Measurements from ENCODE around the gene MARK2. TPM values are rescaled to one million over a fixed set of nuclear protein-coding genes. Genes with fewer than 3 reads are reported as not detected.

MARK2 gene
- total and polyA plus RNA-seq, 8 donors: 8.8 to 128 (median 19.3) TPM

DNA sequence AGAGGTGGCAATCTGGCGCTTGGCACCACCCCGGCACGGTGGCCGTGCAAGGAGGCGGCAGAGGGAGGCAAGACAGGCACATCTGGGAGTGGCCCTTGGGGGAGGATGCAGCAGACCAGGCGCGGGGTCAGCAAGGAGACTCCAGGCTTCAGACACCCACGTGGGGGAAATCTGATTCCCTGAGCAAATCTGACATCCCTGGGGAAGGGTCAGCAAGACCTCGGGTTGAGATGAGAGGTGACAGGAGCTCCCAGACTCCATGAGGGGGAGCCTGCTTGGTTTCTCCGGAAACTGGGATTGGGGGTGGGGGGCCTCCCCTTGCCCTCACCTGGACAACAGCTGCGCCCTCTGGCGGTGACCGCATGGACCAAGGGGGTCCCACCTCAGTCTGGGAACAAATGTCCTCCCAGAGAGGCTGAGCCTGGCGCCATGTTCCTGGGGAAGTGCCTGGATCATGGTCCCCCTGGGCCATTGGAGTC is 82.1 kb downstream of the MARK2 start:
- H3K36me3 ChIP-seq: no peaks in the 10 kb centered on the region
- peaks cover 47 to 49% (median 48%) of the 10 kb centered on the region in 4 donors for H3K4me1 ChIP-seq
- TF ChIP-seq POLR2AphosphoS5 (IDR thresholded peaks at IDR 0.05): no peak
- TF ChIP-seq, protein P1, sequence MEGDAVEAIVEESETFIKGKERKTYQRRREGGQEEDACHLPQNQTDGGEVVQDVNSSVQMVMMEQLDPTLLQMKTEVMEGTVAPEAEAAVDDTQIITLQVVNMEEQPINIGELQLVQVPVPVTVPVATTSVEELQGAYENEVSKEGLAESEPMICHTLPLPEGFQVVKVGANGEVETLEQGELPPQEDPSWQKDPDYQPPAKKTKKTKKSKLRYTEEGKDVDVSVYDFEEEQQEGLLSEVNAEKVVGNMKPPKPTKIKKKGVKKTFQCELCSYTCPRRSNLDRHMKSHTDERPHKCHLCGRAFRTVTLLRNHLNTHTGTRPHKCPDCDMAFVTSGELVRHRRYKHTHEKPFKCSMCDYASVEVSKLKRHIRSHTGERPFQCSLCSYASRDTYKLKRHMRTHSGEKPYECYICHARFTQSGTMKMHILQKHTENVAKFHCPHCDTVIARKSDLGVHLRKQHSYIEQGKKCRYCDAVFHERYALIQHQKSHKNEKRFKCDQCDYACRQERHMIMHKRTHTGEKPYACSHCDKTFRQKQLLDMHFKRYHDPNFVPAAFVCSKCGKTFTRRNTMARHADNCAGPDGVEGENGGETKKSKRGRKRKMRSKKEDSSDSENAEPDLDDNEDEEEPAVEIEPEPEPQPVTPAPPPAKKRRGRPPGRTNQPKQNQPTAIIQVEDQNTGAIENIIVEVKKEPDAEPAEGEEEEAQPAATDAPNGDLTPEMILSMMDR (IDR thresholded peaks at IDR 0.05): peak in 3 of 7 experiments; percentile 10 to 32 (median 15)
- no peak for TF ChIP-seq EP300 (IDR thresholded peaks at IDR 0.05)
- no peak for TF ChIP-seq POLR2A (IDR thresholded peaks at IDR 0.05)
- WGBS, 5 donors: 29 to 66% (median 50%) methylated on average over 4 to 14 of the region's 14 CpGs
- intact Hi-C loops (cut with DNase I; ENCODE audit: low total_unique reads): no loop called here
- no peak overlapping the region for H3K4me3 ChIP-seq
- DNase-seq: peak in 1 of 2 donors; percentile 64
- H3K27me3 ChIP-seq: peaks cover 0 to 21% (median 0%) of the 10 kb centered on the region in 3 donors
- peak overlapping the region in 4 of 5 donors; percentile 77 to 85 (median 82) for H3K27ac ChIP-seq
- H3K9me3 ChIP-seq: no peaks in the 10 kb centered on the region

DNA sequence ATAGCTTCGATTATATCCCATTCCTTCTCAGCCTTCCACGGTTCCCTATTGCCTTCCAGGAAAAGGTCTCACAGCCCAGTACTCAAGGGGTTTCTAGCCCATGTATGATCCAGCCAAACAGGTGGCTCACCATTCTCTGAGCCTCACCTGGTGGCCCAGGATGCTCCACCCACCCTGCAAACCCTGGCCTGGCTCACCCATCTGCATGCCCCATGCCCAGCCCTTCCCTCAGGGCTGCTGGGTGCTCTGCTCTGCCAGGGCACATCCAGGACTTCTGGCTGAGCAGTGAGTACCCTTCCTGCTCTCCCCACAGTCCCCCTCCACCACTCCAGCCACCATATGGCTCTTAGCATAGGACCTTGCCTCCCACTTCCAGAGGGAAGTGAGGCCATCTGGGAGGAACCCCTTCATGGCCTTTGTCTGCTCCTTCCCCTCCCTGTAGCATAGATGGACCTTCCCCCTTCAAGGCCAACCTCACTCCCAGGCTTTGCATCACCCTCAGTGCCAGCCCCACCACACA is 83.8 kb downstream of the MARK2 start:
- 81 to 92% (median 84%) methylated on average over 2 of the region's 2 CpGs for WGBS, 5 donors
- intact Hi-C loops (cut with DNase I; ENCODE audit: low total_unique reads): no loop called here
- Histone ChIP-seq H3K27ac (no peak overlapping the region), H3K27me3 (peaks cover 0 to 7% (median 0%) of the 10 kb centered on the region in 3 donors), H3K4me3 (no peak overlapping the region), H3K9me3 (no peaks in the 10 kb centered on the region), H3K4me1 (peaks cover 31 to 33% (median 32%) of the 10 kb centered on the region in 4 donors), H3K36me3 (no peaks in the 10 kb centered on the region)
- DNase-seq: no peak
- TF ChIP-seq EP300 (IDR thresholded peaks at IDR 0.05): no peak
- no peak for TF ChIP-seq POLR2AphosphoS5 (IDR thresholded peaks at IDR 0.05)
- TF ChIP-seq POLR2A (IDR thresholded peaks at IDR 0.05): no peak
- TF ChIP-seq, protein P1 (IDR thresholded peaks at IDR 0.05): no peak

- DNase-seq: no peak
- H3K4me1 ChIP-seq: peaks cover 25 to 28% (median 26%) of the 10 kb centered on the region in 4 donors
- 36 to 49% (median 42%) methylated on average over 4 of the region's 4 CpGs for WGBS, 5 donors
- H3K27ac ChIP-seq: no peak overlapping the region
- intact Hi-C loops (cut with DNase I; ENCODE audit: low total_unique reads): no loop called here
- H3K4me3 ChIP-seq: no peak overlapping the region
- H3K36me3 ChIP-seq: no peaks in the 10 kb centered on the region
- TF ChIP-seq POLR2AphosphoS5 (IDR thresholded peaks at IDR 0.05) (no peak), POLR2A (IDR thresholded peaks at IDR 0.05) (no peak), EP300 (IDR thresholded peaks at IDR 0.05) (no peak)
- TF ChIP-seq, protein P1 (IDR thresholded peaks at IDR 0.05): no peak
- peaks cover 0 to under 1% (median 0%) of the 10 kb centered on the region in 3 donors for H3K27me3 ChIP-seq
- no peaks in the 10 kb centered on the region for H3K9me3 ChIP-seq
Observed at GRCh38 chr11:63923319-63923718, 84.4 kb downstream of the MARK2 start.

DNA sequence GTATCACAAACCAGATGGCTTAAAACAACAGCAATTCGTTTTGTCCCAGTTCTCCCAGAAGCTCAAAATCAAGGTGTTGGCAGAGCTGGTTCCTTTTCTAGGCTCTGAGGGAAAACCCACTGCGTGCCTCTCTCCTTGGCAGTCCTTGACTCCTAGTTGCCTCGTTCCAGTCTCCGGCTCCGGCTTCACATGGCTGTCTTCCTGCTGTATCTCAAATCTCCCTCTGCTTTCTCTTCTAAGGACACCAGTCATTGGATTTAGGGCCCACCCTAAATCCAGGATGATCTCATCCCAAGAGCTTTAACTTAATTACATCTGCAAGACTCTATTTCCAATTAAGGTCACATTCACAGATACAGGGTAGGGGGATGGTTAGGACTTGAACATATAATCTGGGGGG is 90.7 kb downstream of the MARK2 start:
- H3K27me3 ChIP-seq: no peaks in the 10 kb centered on the region
- H3K4me3 ChIP-seq: no peak overlapping the region
- intact Hi-C loops (cut with DNase I; ENCODE audit: low total_unique reads): no loop called here
- H3K9me3 ChIP-seq: no peaks in the 10 kb centered on the region
- no peak overlapping the region for H3K27ac ChIP-seq
- no peak for TF ChIP-seq POLR2AphosphoS5 (IDR thresholded peaks at IDR 0.05)
- TF ChIP-seq, protein P1 (IDR thresholded peaks at IDR 0.05): no peak
- TF ChIP-seq POLR2A (IDR thresholded peaks at IDR 0.05): no peak
- no peak for TF ChIP-seq EP300 (IDR thresholded peaks at IDR 0.05)
- 76 to 89% (median 87%) methylated on average over 5 of the region's 5 CpGs for WGBS, 5 donors
- H3K4me1 ChIP-seq: no peaks in the 10 kb centered on the region
- DNase-seq: no peak
- no peaks in the 10 kb centered on the region for H3K36me3 ChIP-seq
